Sigmoid colon (tissue), 4 donors: ENCODE measurements around the gene KIF26B.

Source experiments
- CTCF ChIP-seq, 4 experiments: fragments of 450-650 bp in 3 of 4; fragments of 200-600 bp in 1 of 4; IDR thresholded peaks; one replicate each; pipeline ENCODE4 v1.5.1; 2016 to 2019; ENCODE audit warnings: antibody characterized with exemption in 4 of 4, mild to moderate bottlenecking in 3 of 4, moderate library complexity in 2 of 4
- EP300 ChIP-seq, 4 donors: sonication (generic); formaldehyde crosslinking; IDR thresholded peaks; one replicate each; pipeline ENCODE4 v1.6.1; 2017; ENCODE audit warnings: antibody characterized with exemption in 4 of 4

- no peak for TF ChIP-seq EP300 (IDR thresholded peaks at IDR 0.05)
- TF ChIP-seq CTCF (IDR thresholded peaks at IDR 0.05): no peak
Measured at GRCh38 chr1:245126530-245126929, 28.3 kb upstream of the KIF26B start.
